HUDEP-2 (cell line): Measurements from ENCODE around the gene BCL2L13.
"Not testable (repeated sequence)": the region's sequence is repeated elsewhere in the genome, so short reads cannot be mapped to it uniquely, and the experiment has no call there.

Source experiments
- DNase-seq, 76 experiments: peaks; one replicate each; lab custom pipeline; 2025; ENCODE audit not compliant: unreplicated experiment in 76 of 76; lab: John Stamatoyannopoulos, UW

BCL2L13 gene

GRCh38 chr22:17684245-17684644 lies 45.7 kb downstream of the BCL2L13 start:
- DNase-seq, result no peak

GRCh38 chr22:17692841-17693240 lies 54.3 kb downstream of the BCL2L13 start:
- DNase-seq, result no peak

- no peak for DNase-seq
Measured at GRCh38 chr22:17694193-17694592, 55.6 kb downstream of the BCL2L13 start.

- no peak for DNase-seq
Measured at GRCh38 chr22:17694752-17695151, 56.2 kb downstream of the BCL2L13 start.

GRCh38 chr22:17695986-17696385 lies 57.4 kb downstream of the BCL2L13 start:
- DNase-seq, result no peak

- DNase-seq, result not testable (repeated sequence)
Measured at GRCh38 chr22:17697196-17697595, 58.6 kb downstream of the BCL2L13 start.

GRCh38 chr22:17698276-17698675 lies 59.7 kb downstream of the BCL2L13 start:
- DNase-seq, result not testable (repeated sequence)

GRCh38 chr22:17698948-17699347 lies 60.4 kb downstream of the BCL2L13 start:
- no peak for DNase-seq

- DNase-seq, result no peak
Measured at GRCh38 chr22:17699696-17700340, 61.3 kb downstream of the BCL2L13 start.

- no peak for DNase-seq
Measured at GRCh38 chr22:17700778-17701177, 62.2 kb downstream of the BCL2L13 start.

- DNase-seq, result no peak
Measured at GRCh38 chr22:17703811-17704210, 65.3 kb downstream of the BCL2L13 start.

- DNase-seq, result no peak
Measured at GRCh38 chr22:17705546-17705945, 67.0 kb downstream of the BCL2L13 start.

GRCh38 chr22:17705951-17706900 lies 67.7 kb downstream of the BCL2L13 start:
- peak in 1 of 76 experiments; percentile 19 for DNase-seq

- no peak for DNase-seq
Measured at GRCh38 chr22:17706947-17707346, 68.4 kb downstream of the BCL2L13 start.

GRCh38 chr22:17707526-17707925 lies 69.0 kb downstream of the BCL2L13 start:
- no peak for DNase-seq

- DNase-seq, result no peak
Measured at GRCh38 chr22:17710023-17710422, 71.5 kb downstream of the BCL2L13 start.

GRCh38 chr22:17712441-17712840 lies 73.9 kb downstream of the BCL2L13 start:
- no peak for DNase-seq

- DNase-seq, result no peak
Measured at GRCh38 chr22:17716529-17716928, 78.0 kb downstream of the BCL2L13 start.

GRCh38 chr22:17717708-17718107 lies 79.2 kb downstream of the BCL2L13 start:
- DNase-seq, result no peak

- DNase-seq, result no peak
Measured at GRCh38 chr22:17719911-17720310, 81.4 kb downstream of the BCL2L13 start.

GRCh38 chr22:17724241-17724640 lies 85.7 kb downstream of the BCL2L13 start:
- no peak for DNase-seq
